CD4-positive, alpha-beta T cell treated with Interleukin-4 for 4 hours (primary cell): ENCODE data around the gene ISG15.
"Not testable (repeated sequence)": the region's sequence is repeated elsewhere in the genome, so short reads cannot be mapped to it uniquely, and the experiment has no call there.

ENCODE experiments used
- DNase-seq: peaks from one replicate; pipeline ENCODE4 v3.0.0-alpha.2; 2020

ISG15 gene

DNA sequence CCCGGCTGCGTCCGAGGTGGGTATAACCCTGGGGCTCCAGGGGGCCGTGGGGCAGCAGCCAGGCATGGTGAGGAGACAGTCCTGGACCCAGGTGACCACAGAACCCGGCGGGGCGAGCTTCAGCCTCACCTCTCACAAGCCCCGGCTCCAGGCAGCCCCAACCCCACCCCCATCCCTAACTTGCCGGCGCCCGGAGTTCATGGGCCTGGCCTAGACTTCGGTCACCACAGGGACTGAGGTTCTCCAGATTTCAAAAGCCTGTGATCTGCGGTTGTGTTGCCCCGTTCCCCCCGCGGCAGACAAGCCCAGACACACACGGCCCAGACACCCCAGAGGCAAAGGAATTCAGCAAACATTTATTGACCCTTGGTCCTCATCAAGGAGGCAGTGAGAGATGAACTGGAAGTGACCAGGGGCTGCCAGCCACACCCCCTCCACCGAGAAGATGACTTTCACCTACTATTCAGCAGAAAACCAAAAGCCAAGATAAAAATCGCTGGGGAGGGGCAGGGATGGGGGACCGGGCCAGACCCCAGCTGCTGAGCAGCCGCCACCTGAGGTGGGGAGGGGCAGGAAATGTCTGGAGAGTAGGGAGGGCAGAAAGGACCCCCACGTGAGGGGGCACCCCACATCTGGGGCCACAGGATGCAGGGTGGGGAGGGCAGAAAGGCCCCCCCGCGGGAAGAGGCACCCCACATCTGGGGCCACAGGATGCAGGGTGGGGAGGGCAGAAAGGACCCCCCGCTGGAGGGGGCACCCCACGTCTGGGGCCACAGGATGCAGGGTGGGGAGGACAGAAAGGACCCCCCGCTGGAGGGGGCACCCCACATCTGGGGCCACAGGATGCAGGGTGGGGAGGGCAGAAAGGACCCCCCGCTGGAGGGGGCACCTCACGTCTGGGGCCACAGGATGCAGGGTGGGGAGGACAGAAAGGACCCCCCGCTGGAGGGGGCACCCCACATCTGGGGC lies 17.3 kb upstream of the ISG15 start:
- no peak for DNase-seq

DNA sequence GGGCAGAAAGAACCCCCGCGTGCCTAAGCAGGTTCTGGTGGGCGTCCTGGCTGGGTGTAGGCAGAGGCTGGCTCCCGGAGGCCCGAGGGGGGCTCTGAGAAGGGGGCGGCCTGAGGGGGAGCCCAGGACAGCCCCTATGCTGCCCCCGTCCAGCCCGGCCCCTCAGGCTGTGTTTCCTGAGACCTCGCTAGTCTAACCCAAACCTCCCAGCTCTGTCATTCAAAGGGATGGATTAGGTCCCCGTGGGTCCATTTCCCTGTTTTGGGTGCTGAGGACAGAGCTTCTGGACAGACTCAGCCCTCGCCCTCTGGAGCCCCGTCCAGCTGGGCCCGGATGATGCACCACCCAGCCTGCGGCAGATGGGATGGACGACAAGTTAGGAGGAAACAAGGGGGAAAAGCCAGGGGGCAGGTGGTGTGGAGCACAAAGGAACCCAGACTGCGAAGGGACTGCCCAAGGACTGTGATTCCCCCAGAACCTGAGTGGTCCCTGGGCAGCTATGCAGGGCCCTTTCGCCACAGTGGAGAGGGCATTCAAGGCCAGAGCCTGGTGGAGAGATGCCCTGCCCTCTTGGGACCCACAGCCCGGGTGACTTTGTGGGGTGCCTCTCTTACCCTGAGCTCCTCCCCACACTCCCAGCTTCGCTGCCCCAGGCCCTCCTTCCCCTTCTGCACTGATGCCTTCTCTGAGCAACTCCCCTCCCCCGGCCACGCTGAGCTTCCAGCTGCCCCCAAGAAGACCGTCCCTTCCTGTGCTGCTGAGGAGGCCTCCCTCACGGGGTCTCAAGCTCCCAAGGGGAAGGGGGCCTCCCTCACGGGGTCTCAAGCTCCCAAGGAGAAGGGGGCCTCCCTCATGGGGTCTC lies 16.2 kb upstream of the ISG15 start:
- DNase-seq, result no peak

DNA sequence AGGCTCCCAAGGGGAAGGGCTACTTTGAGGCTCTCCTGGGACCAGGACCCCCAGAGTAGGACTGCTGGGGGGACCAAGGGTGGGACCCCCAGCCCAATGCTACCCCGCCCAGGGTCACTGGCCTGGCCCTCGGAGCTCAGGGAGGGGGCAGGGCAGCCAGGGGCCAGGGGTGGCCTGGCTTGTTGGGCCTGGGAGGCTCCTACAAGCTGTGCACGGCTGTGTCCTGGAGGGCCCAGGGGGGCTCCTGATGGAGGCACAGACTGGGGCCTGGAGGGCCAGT lies 15.6 kb upstream of the ISG15 start:
- no peak for DNase-seq

DNA sequence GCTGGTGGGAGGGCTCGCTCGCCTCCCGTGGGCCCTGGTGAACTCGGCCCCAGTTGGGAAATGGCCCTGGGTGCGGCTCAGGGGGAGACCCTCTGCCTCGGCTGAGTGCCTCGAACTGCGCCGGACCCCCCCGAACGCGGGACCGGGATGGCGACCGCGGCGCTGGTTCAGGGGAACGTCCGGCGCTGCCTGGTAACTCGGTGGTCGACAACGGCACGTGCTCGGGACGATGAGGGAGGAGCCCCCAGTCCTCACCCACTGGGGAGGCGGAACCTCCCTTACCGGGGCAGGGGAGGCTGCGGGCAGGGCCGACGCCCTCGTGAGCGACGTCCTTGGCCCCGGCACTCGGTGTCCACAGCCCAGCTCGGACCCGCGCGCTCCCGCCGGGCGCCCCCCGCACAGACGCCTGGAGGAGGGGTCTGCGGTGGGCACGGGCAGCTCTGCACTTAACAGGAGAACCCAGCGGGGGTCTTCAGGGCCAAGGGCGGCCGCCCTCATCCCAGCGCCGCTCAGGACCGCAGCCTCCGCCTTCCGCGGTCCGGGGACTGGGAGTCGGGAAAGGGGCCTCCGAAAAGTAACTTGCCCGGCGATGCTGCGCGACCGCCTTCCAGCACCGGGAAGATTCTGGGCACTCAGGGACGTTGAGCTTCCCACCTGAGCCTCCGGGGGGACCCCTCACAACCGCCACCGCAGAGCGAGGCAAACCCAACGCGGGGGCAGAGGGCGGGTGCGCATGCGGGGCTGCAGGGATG lies 15.1 kb upstream of the ISG15 start:
- DNase-seq, result no peak

DNA sequence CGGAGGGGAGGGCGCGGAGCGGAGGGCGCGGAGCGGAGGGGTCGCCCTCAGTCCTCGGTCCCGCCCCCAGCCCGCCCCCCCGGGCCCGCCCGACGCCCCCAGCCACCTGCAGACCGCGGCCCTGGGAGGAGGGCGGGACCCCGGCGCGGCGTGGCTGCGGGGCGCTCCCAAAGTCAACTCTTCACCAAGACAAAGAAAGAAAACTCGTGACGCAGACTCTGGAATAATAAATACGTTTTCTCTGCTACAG lies 14.6 kb upstream of the ISG15 start:
- no peak for DNase-seq

DNA sequence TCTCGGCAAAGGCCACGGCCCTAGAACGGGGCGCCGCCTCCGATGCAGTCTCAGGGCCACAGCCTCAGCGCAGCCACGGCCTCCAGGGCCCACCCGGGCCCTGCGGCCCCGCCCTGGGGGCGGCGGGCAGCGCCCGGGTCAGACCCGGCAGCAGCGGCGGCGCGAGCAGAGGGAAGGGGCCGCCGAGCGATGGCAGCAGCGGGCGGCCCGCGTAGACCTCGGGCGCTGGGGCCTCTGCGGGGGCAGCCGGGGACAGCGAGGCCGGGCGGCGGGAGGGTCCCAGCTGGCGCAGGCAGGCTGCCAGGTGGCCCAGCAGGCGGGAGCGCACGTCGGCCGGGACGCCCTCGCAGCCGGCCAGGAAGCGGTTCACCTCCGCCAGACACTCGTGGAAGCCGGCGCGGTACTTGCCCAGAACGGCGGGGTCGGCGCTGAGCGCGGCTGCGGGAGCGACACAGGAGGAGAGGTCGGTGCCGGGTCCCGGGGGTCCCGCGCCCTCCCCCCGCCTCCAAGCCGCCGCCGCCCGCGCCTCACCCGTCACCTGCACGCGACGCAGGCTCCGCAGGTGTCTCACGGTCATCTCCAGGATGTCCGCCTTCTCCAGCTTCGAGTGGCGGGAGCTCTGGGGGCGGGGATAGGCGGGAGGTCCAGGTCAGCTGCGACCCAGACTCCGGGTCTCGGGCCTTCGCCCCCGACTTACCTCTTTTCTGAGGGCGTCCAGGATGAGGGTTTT lies 14.1 kb upstream of the ISG15 start:
- DNase-seq, result no peak

DNA sequence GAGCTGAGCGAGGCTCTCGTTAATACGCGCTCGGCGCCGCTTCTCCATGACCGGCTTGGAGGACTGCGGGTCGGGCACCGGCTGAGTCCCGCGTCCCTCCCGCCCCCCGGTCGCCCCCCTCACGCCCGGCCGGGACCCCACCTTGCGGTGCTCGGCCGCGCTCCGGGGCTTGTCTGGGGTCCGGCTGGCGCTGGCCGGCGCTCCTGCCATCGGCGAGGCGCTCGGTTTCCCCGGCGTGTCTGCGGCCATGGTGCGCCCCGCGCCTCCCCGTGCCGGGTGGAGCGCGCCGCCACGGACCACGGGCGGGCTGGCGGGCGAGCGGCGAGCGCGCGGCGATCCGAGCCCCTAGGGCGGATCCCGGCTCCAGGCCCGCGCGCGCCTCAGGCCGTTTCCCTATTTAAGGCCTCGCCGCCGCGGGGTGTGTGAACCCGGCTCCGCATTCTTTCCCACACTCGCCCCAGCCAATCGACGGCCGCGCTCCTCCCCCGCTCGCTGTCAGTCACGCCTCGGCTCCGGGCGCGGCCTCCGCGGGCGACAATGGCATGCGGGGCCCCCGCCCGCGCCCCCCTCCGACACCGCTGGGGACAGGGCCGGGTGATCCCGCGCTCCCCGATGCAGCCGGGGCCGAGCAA lies 13.5 kb upstream of the ISG15 start, which contains the start of gene HES4:
Gene HES4 (minus strand): TSS at position 373 of the 632 bp plus-strand sequence. CDS start 124 bp downstream, at position 249.
- DNase-seq, result peak; percentile 32

DNA sequence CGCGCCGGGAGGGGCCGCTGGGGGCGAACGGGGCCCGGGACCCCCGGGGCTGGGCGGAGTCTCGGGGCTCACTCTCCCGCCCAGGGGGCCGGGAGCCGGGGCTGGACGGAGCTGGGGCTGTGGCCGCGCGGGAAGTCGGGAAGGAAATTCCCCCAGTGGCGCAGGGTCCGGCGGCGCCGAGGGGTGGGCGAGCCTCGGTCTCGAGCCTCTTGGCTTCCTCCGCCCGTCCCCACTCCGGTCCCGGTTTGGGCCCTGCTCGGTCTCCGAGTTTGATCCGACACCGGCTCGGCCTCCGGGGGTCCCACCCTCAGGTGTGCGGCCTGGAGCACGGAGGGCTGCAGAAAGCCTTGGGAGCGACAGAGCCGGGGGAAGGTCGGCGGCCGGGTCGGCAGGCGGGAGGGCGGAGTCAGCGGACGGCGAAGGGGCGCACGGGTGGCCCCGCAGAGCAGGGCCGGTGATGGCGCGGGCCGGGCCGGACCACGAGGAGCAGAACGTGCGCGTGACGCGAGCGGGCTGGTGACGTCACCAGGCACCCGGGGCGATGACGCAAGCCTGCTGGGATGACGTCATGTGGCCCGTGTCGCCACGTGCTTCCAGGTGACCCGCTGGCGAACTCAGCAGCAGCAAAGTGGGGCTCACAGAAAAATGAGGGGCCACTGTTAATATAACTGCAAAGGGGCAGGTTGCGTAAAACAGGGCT lies 12.8 kb upstream of the ISG15 start:
- peak; percentile 48 for DNase-seq

DNA sequence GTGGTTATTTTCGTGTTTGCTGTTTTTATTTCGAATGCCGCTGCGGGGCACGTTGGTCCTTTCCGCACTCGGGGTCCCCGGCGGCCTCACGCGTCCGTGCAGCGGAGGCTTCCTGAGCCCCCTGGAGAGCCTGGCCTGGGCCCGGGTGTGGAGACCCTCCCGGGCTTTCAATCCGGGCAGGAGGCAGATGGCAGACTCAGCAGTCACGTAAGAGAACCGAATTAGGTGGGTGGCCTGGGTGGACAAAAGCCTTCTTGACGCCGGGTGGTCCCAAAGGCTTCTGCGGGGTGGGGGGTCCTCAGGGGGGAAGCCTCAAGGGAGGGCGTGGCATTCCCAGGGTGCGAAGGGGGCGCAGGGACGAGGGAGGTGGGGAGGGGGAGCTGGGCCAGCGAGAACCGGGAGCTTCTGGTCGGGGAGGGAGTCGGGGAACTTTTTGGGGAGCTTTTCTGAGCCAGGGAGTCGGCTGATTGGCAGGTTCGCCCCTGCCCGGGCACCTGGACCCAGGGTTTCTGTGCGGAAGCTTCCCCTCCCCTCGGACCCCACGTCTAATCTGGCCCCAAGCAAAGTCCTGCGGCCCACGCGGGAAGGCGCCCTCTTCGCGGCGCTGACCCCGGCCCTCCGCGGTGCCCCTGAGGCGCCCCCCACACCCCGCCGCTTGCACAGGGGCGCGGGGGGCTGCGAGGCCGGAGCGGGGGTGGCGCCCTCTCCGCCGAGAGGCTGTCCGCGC lies 12.1 kb upstream of the ISG15 start:
- DNase-seq, result no peak

DNA sequence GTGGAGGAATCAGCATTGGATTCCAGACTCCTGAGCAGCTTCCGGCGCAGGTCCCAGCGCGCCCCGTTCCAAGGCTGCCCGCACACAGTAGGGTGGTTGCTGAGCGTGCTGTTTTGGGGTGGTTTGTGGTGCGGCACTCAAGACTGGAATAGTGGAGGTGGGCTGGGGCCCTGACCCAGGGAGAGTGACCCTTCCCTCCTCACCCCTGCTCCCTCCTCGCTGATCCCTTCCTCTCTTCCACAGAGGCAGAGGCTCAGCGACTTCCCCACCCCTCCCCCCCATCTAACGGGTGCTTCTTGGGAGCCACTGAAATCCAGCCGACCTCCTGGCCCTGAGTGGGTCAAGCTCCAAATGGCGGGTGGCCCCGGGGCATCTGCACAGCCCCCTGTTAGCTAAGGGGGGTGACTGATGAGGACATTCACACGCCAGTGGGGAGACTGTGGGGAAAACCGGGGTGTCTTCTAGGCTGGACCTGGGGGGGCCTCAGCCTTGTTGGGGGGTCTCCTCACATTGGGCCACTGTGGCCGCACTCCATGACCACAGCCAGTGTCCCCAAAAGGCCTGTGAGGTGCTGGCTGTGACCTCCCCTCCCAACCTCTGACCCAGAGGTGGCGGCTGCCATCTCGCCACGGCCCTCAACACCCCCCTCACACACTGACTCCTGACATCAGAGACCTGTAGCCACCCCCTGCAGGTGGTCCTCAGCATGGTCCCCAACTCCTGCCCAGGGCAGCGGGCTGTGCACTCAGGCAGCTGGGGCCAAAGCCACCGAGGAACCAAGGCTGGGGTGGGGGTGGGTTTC lies 9.5 kb upstream of the ISG15 start:
- no peak for DNase-seq

DNA sequence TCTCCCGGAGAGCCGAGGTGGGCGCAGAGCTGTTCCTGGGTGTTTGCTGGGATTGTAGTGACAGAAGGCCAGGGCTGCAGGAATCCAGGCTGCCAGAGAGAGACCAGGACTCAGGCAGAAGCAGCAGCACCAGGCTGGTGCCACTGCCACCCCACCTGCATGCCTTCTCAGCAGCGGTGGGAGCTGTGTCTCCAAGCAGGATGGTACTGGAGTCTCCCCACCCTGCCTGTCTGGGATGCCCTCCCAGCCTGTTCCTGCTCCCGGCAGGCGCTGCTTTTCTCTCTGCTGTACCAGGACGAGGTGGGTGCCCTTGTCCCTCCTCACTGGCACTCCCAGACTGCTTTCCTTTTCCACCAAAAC lies 8.9 kb upstream of the ISG15 start:
- DNase-seq, result no peak

DNA sequence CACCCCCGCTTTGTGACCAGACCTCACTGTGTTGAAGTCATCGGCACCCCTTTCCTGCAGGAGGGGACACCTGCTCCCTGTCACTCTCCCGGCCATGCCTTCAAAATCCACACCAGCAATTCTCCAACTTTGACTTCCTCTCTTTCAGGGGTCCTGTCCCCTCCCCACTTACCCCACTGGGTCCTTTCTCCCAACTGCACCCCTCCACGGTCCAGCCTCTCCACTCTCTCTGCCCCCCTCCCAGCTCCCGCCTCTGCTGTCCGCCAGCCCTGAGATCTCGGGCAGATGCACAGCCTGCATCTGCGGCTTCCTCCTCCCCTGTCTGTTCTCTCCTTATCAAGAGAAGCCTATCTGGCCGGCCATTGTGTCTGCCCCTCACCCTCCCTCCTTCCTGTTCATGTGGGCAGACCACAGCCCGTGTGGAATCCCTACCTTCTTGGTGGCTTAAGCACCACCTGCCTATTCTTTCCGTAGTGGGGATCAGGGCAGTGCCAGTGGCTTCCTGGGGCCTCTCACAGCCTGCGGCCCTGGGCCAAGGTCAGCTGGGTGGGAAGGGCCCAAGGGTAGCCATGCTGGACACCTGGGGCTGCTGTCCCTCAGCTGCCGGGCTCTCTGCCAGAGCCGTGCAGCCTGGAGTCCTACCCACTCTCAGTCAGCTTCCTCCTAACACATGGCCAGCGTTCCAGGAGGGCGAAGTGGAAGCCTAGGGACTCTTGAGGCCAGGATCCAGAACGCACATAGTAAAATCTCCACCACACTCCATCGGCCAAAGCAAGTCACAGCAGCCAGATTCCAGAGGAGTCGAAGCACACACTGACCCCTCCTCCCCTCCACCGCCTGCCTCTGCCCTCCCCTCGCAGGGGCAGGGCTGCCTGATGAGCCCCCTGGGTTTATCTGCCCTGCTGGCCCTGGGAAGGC lies 8.3 kb upstream of the ISG15 start:
- no peak for DNase-seq

DNA sequence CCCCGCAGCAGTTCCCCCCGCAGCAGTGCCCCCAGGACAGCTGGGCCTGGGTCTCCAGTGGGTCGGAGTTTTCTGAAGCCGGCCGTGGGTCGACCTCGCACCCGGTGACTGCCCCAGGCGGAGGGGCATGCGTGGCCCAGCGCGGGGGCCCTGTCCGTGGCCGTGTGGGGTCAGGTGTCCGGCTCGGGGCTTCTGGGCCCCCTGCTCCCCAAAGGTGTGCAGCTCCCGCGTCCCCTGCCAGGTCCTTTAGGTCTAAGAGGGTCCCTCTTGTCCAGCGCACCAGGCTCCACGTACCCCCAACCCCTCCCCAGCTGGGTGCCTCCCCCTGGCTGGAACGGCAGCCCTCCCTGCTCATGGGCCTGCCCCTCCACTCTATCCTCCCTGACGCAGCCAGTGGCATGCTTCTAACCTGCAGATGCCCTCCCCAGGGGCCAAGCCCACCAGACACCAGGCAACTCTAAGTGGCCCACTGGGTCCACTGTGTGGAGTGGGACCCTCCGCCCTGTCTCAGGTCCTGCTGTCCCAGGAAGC lies 7.5 kb upstream of the ISG15 start:
- no peak for DNase-seq

DNA sequence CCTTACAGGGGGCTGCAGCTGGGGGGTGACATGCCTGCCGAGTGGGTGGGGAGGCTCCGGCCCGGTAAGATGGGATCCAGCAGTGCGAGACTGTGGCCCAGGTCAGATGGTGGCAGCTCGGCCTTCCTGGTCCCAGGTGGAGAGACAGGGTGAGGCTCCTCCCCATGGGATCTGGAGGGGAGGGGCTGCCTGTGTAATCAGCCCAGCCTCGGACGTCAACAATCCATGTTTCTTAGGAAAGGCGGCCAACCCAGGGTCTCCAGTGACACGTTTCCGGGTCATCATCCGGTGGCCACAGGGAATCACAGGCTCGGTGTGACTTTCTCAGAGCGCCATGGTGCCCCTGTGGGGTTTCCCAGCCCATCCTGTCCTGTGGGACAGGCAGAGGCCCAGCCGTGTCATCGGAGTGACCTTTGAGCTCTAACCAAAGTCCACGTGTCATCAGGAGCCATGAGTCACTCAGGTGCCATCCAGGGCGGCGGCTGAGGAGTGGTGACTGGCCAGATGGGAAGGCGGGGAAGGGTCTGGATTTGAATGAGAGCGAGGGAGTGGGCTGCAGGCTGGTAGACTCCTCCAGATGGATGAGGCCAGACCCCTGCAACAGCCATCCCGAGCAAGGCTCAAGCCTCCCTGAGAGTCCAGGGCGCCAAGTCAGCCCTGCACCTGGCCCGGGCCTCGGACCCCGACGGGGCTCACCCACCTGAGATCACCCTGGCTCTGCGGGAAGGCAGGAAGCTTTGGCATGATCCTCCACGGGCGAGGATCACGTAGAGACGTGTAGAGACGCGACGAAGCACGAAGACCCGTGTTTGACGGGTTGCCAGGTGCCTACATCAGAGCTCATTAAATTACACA lies 6.8 kb upstream of the ISG15 start:
- DNase-seq, result no peak

DNA sequence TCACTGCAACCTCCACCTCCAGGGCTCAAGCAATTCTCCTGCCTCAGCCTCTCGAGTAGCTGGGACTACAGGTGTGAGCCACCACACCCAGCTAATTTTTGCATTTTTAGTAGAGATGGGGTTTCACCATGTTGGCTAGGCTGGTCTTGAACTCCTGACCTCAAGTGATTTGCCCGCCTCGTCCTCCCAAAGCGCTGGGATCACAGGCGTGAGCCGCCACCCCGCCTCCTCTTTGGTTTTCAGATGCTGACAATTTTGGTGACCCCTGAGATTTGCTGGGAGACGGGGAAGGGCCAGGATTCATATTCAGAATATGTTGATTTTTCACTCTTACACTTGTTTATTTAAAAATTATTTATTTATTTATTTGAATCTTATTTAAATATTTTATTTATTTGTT lies 3.2 kb upstream of the ISG15 start:
- DNase-seq, result not testable (repeated sequence)

DNA sequence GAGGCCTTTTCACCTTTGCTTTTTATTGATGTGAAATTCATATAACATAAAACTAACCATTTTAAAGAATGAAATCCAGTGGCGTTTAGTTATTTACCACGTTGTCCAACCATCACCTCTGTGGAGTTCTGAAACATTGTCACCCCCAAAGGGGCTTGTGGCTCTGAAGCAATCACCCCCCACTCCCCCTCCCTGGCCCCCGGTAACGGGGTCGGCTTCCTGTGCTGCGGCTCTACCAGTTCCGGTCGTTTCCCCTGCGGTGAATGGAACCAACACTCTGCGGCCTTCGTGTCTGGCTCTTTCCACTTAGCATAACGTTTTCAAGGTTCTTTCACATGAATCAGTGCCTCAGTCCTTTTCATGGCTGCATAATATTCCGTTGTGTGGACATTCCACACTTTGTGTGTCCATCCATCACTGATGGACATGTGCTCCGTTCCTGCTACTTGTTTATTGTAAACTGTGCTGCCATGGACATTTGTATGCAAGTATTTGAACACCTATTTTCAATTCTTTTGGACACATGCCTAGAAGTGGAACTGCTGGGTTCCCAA lies 1.8 kb upstream of the ISG15 start:
- DNase-seq, result no peak

DNA sequence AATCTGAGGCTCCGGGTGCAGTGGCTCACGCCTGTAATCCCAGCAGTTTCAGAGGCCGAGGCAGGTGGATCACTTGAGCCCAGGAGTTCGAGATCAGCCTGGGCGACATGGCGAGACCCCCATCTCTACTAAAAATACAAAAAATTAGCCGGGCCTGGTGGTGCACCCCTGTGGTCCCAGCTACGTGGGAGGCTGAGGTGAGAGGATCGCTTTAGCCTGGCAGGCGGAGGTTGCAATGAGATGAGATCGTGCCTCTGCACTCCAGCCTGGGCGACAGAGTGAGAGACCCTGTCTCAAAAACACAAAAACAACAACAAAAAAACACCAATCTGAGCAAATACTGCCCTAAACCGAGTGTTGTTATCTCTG lies 577 bp upstream of the ISG15 start:
- DNase-seq, result not testable (repeated sequence)
